ENCODE results near the gene BABAM2.
A peak's percentile ranks its signal among the peaks of the same experiment; 100 is the strongest.
"Not testable (repeated sequence)": the region's sequence is repeated elsewhere in the genome, so short reads cannot be mapped to it uniquely, and the experiment has no call there.

BABAM2 gene

DNA sequence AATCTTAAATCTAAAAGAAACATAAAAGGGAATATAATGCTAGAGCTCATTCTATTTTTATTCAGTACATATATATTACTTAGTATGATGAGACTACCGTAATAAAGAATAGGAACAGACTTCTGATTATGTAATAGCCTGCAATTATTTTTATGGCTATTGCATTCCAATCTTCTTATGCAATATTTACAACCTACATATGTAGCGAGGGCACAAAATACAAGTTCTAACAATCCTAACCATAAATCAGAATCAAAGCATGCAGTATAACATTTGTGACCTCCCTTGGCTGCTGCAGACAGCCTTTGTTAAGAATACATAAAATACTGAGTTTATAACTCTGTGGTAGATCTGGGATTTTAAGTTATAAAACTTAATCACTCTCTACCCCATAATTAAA lies 177.6 kb downstream of the BABAM2 start:
- no peak for DNase-seq (ENCODE audit: low read depth in 2 of 2)

DNA sequence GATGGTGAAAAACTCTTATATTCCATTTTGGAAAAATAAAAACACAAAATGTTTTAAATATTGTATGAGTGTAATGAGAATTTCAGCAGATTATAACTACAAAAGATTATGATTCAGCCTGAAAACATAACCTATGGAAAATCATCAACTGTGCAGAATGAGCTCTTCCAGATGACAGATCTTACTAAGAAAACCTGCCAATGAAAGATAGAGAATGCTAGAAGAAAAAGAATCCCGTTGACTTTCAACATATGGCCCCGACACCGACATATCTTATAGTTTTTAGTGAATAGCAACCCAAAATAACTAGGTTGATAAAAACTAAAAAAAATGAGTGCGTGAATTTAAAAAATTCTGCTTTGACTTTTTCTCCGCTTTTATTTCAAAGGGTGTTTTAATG lies 178.0 kb downstream of the BABAM2 start:
- DNase-seq (ENCODE audit: low read depth in 2 of 2): no peak

DNA sequence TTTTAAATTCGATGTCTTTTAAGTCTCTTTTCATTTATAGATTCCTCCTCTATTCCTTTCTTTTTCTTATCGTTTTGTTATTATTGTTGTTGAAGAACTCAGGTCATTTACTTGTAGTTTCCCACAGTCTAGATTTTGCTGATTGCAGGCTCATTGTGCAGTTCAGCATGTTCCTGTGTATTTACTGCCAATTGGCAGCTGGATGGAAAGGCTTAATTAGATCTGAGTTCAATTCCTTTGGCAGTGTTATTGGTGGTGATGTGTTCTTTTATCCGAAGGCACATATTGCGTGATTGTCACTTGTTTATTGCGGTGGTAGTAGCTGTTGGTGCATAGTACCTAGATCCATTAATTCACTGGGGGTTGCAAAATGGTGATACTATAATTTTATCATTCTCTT lies 180.7 kb downstream of the BABAM2 start:
- no peak for DNase-seq (ENCODE audit: low read depth in 2 of 2)

DNA sequence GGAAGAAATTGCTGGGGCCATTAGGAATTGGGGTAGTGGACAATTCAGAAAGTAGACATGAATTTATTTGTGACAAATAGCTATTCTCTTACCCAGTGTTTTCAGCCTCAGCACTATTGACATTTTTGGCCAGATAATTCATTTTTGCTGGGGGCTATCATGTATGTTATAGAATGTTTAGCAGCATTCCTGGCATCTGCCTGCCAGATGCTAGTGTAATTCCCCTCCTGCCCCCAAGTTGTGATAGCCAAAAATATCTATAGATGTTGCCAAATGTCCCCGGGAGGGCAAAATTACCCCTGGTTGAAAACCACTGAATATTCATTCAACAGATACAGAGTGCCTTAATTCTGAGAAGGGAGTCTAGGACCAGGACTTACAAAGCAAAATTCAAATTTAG lies 183.6 kb downstream of the BABAM2 start:
- DNase-seq (ENCODE audit: low read depth in 2 of 2): peak in 1 of 2 experiments; percentile 67

DNA sequence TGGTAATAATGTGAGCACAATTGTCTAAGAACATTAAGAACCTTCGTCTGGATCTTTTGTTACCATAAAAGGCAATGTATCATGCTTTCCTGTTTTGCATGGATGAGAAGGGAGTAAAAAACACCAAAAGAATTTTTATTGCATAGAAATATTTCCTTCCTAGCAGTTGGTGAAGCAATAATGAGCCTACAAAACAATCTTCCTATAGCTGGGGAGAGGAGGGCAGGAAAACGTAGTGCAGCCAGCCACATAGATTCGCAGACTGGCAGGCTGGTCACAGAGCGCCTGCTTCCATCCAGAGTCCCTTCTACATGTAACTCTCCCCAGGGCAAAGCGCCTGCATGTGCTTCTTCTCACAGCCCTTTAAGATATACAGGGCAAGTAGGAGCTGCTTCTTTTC lies 190.4 kb downstream of the BABAM2 start:
- DNase-seq (ENCODE audit: low read depth in 2 of 2): peak; percentile 91 to 94

DNA sequence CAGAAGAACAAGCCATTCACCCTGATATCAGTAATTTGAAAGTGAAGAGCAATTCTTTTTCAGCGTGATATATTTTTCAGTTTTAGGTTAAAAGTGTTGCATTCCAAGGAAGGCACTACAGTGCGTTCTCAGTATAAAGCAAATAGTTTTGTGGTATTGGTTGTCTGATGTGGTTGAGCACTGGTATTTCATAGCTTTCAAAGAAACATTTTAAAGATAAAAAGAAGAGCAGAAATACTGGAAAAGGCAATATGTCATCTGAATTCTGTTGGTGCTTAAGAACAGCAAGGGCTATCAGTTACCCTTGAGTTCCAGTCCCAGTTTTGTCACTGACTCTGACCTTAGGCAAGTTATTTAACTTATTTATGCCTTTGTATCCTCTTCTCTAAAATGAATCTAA lies 191.6 kb downstream of the BABAM2 start:
- peak; percentile 68 to 72 for DNase-seq (ENCODE audit: low read depth in 2 of 2)

DNA sequence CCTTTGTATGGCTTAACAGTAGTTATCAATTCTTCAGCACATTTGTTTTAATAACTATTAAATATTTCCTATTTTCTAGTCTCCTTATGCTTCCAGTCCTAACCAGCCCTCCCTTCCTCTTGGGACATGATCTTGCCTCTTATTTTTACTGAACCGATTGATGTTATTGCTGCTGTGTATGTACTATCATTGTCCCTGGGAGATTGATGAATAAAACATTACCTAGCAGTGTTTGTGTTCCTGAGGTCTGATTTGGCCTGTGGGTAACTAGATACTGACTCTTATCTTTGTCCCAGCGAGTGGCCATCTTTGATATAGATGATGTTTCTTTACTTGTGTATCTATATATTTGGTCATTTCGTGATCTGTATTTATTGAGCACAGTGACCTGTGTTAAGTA lies 192.9 kb downstream of the BABAM2 start:
- DNase-seq (ENCODE audit: low read depth in 2 of 2): no peak

DNA sequence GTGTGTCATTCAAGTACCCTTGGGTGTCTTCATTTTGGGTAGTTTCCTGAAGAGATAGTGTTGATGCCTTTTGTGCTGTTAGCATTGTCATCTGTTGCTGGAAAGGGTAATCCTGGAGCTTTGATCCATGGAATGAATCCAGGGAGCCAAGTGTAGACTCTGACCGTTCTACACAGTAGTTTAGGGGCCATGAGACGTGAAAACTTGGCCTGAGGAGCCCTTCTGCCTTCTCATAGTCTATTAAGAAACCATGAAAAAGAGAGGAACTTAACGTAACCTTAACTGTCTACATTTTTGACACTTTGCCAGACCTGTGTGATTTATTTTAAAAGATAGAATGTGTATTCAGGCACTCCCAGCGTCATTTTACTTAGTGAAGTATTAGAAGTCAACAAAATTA lies 194.0 kb downstream of the BABAM2 start:
- no peak for DNase-seq (ENCODE audit: low read depth in 2 of 2)

DNA sequence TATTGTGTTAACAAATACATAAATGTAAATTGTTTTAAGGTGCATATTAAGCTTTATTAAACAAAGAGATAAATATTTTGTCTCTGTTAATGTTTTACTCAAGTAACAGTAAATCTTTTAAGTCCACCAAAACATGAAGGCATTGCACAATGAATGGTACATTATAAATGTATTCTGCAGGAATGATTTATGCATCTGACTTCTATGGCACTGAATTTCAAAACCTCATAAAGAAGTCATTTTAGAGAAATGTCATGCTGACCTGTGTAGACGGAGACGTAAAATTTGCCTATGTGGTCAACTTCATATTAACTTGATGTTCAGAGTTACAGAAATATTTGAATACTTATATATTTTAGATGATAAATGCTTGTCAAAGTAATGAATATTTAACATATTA lies 194.7 kb downstream of the BABAM2 start:
- DNase-seq (ENCODE audit: low read depth in 2 of 2): no peak

DNA sequence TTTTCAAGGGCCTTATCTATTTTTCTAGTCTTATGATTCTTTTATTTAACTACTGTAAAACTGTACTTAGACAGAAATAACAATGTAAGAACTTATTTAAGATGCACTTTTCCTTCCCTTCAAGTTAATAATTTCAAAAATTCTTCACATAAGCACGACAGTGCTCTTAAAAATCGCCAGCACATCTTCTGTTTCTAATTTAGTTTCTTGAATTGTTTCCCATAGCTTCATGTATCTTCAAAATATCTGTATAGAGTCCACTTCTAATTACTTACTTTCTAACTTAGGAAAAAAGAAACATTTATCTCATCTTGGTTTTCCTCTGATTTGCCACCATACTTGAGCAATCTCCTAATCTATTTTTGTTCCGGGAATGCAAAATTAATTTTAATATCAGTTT lies 196.1 kb downstream of the BABAM2 start:
- DNase-seq (ENCODE audit: low read depth in 2 of 2): no peak

DNA sequence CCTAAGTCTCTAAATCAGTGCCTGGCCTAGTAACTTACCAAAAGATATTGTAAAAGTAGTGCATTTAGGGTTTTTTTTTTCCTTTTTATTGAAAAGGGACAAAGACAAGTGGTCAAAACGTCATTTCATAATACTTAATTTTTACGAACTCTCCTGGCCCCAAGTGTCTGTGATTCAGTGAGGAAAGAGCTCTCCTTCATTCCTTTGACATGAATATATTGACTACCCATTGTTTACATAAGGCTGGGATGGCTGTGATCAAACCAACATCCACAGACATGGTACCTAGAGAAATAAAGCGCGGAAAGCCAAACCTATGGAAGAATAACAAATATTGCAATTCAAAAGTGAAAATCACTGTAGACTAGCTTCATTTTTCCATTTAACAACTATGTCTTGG lies 198.4 kb downstream of the BABAM2 start:
- no peak for DNase-seq (ENCODE audit: low read depth in 2 of 2)

DNA sequence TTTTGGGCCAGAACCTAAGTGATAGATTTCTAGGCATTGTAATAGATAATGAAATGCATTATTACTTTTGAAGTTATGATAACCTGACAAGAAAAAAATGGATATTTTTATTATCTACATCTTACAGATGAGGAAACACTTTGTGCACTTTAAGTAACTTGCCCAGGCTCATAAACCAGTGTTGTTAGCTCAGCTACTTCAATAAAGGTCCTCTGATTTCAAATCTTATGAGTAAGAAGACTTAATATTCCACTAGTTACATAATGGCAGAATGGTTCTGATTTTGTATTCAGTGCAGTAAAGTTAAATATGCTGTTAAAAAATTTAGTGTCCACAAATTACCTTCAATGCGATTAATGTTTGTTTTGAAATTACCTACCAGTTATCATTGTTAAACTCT lies 199.0 kb downstream of the BABAM2 start:
- DNase-seq (ENCODE audit: low read depth in 2 of 2): no peak

DNA sequence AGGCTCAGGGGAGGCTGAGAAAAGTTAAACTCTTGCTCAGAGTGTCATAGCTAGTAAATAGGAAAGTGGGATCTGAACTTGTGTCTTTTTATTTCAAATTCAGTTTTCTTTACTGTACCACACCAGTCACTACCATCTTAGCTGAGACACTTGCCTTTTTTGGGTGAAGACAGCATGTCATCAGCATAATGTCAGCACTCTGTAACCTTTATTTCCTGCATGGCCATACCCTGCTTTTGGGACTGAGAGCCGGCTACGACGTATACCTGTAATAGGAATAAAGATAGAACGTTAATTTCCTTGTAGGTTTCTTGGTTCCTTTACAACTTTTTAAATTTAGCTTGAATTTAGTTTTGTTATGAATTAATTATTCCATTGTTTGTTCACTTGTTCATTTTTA lies 202.8 kb downstream of the BABAM2 start:
- no peak for DNase-seq (ENCODE audit: low read depth in 2 of 2)

DNA sequence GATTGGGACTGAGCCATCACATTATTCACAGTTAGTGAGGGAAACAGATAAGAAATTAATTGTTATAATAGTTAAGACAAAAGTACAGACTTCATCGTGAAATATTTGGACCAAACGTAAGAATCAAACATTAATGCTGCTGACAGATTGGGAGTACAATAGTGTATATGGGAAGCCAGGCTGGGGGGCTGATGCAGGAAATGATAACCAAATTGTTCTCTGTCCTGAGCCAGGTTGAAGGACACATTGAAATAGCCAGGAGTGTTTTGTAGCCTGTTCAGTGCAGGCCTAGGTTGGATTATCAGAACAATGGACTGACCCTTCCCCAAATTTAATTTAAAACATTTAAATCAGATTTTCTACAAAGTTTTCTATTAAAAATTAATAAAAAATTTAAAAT lies 203.2 kb downstream of the BABAM2 start:
- no peak for DNase-seq (ENCODE audit: low read depth in 2 of 2)

DNA sequence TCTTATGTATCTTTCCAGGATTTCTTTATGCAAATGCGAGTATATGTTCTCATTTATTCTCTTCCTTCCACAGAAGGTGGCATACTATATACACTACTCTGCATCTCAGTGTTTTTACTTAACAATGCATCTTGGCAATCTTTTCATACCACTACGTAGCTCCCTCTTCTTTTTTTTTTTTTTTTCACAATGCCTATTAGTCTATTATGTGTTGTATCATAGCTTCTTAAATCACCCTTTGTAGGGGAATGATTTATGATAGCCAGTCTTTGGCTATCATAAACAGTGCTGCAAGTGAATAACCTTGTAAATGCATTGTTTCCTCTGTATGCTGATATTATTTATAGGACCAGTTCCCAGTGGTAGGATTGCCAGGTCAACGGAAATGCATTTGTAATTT lies 204.2 kb downstream of the BABAM2 start:
- no peak for DNase-seq (ENCODE audit: low read depth in 2 of 2)

DNA sequence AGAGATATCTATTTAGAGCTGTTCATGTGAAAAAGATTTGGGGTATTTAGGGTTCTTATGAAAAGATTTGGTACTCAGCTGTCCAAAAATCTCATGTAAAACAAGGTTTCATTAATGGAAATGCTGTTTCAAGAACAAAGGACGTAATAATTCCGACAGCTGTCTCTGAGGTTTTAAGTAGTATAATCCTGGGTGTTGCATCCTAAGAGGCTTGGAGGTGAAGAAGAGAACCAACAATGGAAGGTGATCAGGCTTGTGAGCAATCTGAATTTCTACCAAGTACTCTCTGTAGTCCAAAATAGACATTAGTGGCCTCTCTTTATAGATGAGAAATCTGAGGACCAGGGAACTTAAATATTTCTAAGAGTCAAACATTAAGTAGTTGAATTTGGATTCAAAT lies 205.1 kb downstream of the BABAM2 start:
- no peak for DNase-seq (ENCODE audit: low read depth in 2 of 2)

DNA sequence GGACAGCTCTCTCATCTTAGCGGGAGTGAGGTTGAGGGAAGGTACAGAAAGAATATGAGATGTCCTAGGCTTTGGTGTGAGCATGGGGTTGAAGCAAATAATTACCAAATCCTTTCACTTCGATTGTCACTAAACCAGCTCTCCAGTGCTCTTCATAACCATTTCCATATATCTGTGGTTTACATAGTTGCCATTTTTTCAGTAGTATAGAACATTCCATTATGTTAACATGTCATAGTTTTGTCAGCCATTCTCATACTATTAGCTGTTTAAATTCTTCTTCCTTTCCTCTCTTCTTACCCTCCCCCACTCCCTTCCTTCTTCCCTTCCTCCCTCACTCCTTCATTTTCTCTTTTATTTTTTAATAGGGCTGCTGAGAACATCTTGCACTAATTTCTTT lies 205.9 kb downstream of the BABAM2 start:
- DNase-seq (ENCODE audit: low read depth in 2 of 2): peak; percentile 78 to 79

DNA sequence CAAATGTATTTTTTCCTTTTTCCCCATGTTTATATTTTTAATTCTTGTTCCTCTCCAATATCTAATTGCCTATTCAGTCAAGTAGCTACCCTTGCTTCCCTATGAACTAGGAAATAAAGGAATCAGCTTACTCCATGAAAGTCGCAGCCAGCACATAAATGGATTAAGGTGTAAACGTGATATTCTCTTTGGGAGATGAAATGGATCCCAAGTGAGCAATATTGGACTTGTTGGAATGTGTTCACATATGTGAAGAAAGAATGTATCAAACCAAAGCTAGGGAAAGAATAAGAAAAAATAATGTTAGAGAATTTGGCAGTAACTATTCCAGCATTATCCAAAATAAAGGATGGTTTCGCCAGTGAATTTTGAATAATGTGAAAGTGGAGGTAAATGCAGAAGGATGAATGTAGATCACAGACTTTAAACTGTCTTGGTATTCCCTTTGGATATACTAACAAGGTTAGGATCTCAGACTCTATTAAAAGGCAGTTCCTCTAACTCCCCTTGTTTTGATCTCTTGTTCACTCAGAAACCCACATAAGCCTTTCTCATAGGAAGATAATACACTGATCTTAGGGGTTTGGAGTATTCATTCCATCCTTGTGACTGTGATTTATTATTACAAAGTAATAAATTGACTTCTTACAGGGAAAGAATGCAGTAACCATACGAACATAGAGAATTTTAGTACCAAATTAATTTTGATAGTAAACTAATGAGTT lies 208.1 kb downstream of the BABAM2 start:
- no peak for DNase-seq (ENCODE audit: low read depth in 2 of 2)

DNA sequence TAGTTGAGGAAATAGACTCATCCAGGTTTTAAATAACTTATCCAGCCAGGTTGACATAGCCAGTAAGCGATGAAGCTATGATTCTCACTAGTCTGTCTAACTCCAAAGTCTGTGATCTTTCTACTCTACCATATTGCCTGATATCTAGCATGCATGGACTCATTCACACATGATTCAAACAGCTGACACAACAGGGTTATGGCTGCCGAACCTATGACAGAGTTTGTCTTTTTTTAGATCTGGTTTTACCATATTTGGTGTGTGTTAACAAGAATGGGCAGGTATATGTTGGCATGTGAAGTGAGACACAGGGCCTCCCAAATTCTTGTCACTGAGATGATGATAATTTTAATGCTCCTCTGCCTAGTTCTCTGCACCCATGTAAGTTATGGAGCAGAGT lies 210.6 kb downstream of the BABAM2 start:
- DNase-seq (ENCODE audit: low read depth in 2 of 2): no peak

DNA sequence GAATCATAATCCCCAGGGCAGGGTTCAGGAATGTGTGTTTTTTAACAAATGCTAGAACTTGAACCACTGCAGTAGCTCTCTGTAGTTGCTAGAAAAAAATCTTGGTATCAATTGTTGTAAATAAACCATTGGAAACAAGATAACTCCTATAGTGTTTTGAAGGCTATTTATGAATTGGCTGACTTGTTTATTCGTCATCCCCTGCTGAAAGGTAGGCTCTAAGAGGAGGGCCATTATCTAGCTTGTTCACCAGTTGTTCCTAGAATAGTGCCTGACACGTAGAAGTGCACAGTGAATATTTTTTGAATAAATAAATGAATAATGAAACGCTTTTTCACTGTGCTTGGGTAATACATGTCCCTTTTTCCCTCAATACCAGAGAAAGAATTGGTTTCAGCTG lies 211.4 kb downstream of the BABAM2 start:
- no peak for DNase-seq (ENCODE audit: low read depth in 2 of 2)

DNA sequence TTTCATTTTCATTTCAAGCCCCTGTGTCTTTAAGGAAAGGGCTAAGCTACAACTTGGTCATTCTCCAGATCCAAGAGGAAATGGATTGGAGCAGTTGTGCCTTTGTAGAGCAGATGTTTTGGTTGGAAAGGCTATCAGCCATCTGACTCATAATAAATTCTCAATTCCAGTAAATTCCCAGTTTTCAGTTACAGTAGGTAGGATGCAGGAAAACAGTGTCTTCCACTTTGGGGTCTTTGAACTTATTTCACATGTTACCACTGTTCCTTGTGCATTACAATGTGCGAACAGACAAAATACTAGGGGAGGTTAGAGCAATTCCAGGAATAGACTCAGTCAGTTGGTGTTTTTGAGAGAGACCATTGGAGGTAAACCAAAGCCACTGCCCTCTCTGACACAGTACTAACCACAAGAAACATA lies 211.9 kb downstream of the BABAM2 start:
- DNase-seq (ENCODE audit: low read depth in 2 of 2): peak; percentile 81 to 84

DNA sequence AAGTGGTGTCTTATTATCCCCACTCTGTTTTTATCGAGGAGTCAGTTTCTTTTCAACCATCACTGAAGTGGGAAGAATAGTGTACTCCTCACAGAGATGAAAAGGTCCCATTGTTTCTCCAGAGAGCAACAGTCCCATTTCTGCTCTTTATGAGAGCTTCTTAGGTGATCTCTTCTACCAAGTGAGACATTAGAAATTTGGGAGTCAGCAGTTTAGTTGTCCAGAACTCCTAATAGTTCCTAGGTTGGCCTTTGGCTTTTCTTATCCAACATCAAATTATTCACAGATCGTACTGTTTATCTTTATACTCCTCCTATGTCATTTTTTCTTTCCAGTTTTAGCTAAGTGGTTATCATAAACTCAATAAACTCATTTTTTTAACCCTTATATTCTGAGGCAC lies 213.1 kb downstream of the BABAM2 start:
- DNase-seq (ENCODE audit: low read depth in 2 of 2): no peak

DNA sequence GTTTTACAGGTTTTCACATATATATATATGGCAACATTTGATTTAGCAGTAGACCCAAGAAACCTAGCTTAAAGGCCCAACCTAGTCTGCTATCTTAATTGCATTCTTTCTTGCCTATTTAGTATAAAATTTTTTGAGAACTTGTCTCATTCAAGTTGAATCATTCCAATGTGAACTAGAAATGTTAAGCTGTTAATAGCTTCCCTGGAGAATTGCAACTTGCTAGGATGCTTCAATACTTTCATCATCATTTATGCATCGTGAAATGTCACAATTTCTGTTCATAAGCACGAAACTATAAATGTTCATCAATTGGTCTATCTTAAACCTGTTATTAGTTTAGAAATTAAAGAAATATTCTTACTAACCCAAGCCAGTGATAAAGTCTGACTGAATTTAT lies 217.6 kb downstream of the BABAM2 start:
- DNase-seq (ENCODE audit: low read depth in 2 of 2): peak; percentile 60 to 65

DNA sequence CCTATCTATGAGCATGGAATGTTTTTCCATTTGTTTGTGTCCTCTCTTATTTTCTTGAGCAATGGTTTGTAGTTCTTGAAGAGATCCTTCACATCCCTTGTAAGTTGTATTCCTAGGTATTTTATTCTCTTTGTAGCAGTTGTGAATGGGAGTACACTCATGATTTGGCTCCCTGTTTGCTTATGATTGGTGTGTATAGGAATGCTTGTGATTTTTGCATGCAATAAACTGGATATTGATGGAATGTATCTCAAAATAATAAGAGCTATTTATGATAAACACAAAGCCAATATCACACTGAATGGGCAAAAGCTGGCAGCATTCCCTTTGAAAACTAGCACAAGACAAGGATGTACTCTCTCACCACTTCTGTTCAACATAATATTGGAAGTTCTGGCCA lies 223.2 kb downstream of the BABAM2 start:
- not testable (repeated sequence) for DNase-seq (ENCODE audit: low read depth in 2 of 2)

Data from fibroblast of skin of left biceps (primary cell).